Mesenchymal stem cell (in vitro differentiated cells and primary cell): ENCODE data around the gene POLD4.

Experiments used
- DNase-seq: peaks from one replicate; pipeline ENCODE4 v3.0.0-alpha.2; 2013
- H2AFZ ChIP-seq: one replicate; pipeline ENCODE4 v1.6.1; 2013; ENCODE audit warnings: low read depth, mild to moderate bottlenecking, control low read depth, inconsistent platforms, low read length, moderate library complexity
- H2AK5ac ChIP-seq: 2 replicates; pipeline ENCODE4 v1.6.1; 2013; ENCODE audit warnings: low read length, moderate library complexity, mild to moderate bottlenecking, inconsistent platforms; ENCODE audit not compliant: severe bottlenecking
- H2BK120ac ChIP-seq: one replicate; pipeline ENCODE4 v1.6.1; 2013; ENCODE audit warnings: low read depth, mild to moderate bottlenecking, inconsistent platforms, low read length, moderate library complexity
- H2BK12ac ChIP-seq, 2 experiments: one replicate each; pipeline ENCODE4 v1.6.1; 2013; ENCODE audit warnings: inconsistent platforms in 2 of 2, low read length in 2 of 2, mild to moderate bottlenecking in 2 of 2, moderate library complexity in 2 of 2, control low read depth in 1 of 2
- H2BK15ac ChIP-seq: one replicate; pipeline ENCODE4 v1.6.1; 2013; ENCODE audit warnings: mild to moderate bottlenecking, low read depth, inconsistent platforms; ENCODE audit not compliant: poor library complexity, severe bottlenecking
- H2BK5ac ChIP-seq: 2 replicates; pipeline ENCODE4 v1.6.1; 2013; ENCODE audit warnings: low read depth, mild to moderate bottlenecking, low read length, control low read depth, inconsistent platforms; ENCODE audit not compliant: poor library complexity, severe bottlenecking
- H3K14ac ChIP-seq, 2 experiments: one replicate each; pipeline ENCODE4 v1.6.1; 2013; ENCODE audit warnings: inconsistent platforms in 2 of 2, low read length in 2 of 2, control low read depth in 1 of 2, mild to moderate bottlenecking in 1 of 2, moderate library complexity in 1 of 2
- H3K18ac ChIP-seq, 2 experiments: one replicate each; pipeline ENCODE4 v1.6.1; 2013; ENCODE audit warnings: inconsistent platforms in 2 of 2, low read length in 2 of 2, control low read depth in 1 of 2, low read depth in 1 of 2, mild to moderate bottlenecking in 1 of 2
- H3K23ac ChIP-seq, 2 experiments: one replicate each; pipeline ENCODE4 v1.6.1; 2013; ENCODE audit warnings: inconsistent platforms in 2 of 2, low read length in 2 of 2, mild to moderate bottlenecking in 2 of 2, moderate library complexity in 2 of 2, control low read depth in 1 of 2
- H3K27ac ChIP-seq: 2 replicates; pipeline ENCODE4 v1.5.1; 2013; ENCODE audit warnings: mild to moderate bottlenecking, moderate library complexity, low read length, control low read depth, inconsistent platforms; ENCODE audit not compliant: poor library complexity, severe bottlenecking
- H3K27me3 ChIP-seq, 2 experiments: 2 replicates each; pipeline versions ENCODE4 v1.6.1 to v1.7.0; 2013; ENCODE audit warnings: low read length in 2 of 2, mild to moderate bottlenecking in 2 of 2, moderate library complexity in 2 of 2, control low read depth in 1 of 2, inconsistent platforms in 1 of 2; ENCODE audit not compliant: control insufficient read depth in 1 of 2, insufficient read depth in 1 of 2
- H3K36me3 ChIP-seq, 2 experiments: 2 replicates each; pipeline versions ENCODE4 v1.6.1 to v1.7.0; 2013; ENCODE audit warnings: low read length in 2 of 2, control low read depth in 1 of 2, inconsistent platforms in 1 of 2, low read depth in 1 of 2, mild to moderate bottlenecking in 1 of 2; ENCODE audit not compliant: insufficient read depth in 2 of 2, control insufficient read depth in 1 of 2
- H3K4ac ChIP-seq, 2 experiments: one replicate each; pipeline ENCODE4 v1.6.1; 2013; ENCODE audit warnings: inconsistent platforms in 2 of 2, low read length in 2 of 2, mild to moderate bottlenecking in 2 of 2, moderate library complexity in 2 of 2, control low read depth in 1 of 2, low read depth in 1 of 2
- H3K4me1 ChIP-seq: 2 replicates; pipeline ENCODE4 v1.6.1; 2013; ENCODE audit warnings: low read depth, low read length, control low read depth; ENCODE audit not compliant: control insufficient read depth, insufficient read depth
- H3K4me2 ChIP-seq: 2 replicates; pipeline ENCODE4 v1.6.1; 2013; ENCODE audit warnings: low read length, mild to moderate bottlenecking, inconsistent platforms; ENCODE audit not compliant: poor library complexity, severe bottlenecking
- H3K4me3 ChIP-seq, 2 experiments: 2 replicates each; pipeline versions ENCODE4 v1.5.1 to v1.7.0; 2013; ENCODE audit warnings: low read length in 2 of 2, mild to moderate bottlenecking in 2 of 2, control low read depth in 1 of 2, low read depth in 1 of 2; ENCODE audit not compliant: insufficient read depth in 1 of 2
- H3K79me1 ChIP-seq: replicated peaks from 2 replicates; pipeline ENCODE4 v1.6.1; 2013; ENCODE audit warnings: mild to moderate bottlenecking, control low read depth, low read length, inconsistent platforms; ENCODE audit not compliant: poor library complexity, severe bottlenecking
- H3K9ac ChIP-seq: 2 replicates; pipeline ENCODE4 v1.7.0; 2013; ENCODE audit warnings: mild to moderate bottlenecking, low read length, moderate library complexity
- H3K9me3 ChIP-seq: 2 replicates; pipeline ENCODE4 v1.7.0; 2013; ENCODE audit warnings: mild to moderate bottlenecking, low read length; ENCODE audit not compliant: control insufficient read depth
- H4K8ac ChIP-seq: one replicate; pipeline ENCODE4 v1.6.1; 2013; ENCODE audit warnings: inconsistent platforms, mild to moderate bottlenecking, low read length, moderate library complexity
- H4K91ac ChIP-seq: one replicate; pipeline ENCODE4 v1.6.1; 2013; ENCODE audit warnings: mild to moderate bottlenecking, low read length, inconsistent platforms
- WGBS: methylation state at CpG from one replicate; pipeline ENCODE4 v1.1.7; 2013; ENCODE audit warnings: mixed read lengths; 5-methylcytosine and 5-hydroxymethylcytosine counted together

Gene POLD4

GRCh38 chr11:67312187-67313021, 40.9 kb downstream of the POLD4 start:
- no peak overlapping the region for H3K14ac ChIP-seq
- no peaks in the 10 kb centered on the region for H3K27me3 ChIP-seq
- H2BK15ac ChIP-seq: no peak overlapping the region
- no peak overlapping the region for H3K4me3 ChIP-seq
- H2AK5ac ChIP-seq: no peak overlapping the region
- H2BK120ac ChIP-seq: no peak overlapping the region
- no peak overlapping the region for H3K4me2 ChIP-seq
- H2BK12ac ChIP-seq: no peak overlapping the region
- no peak overlapping the region for H3K4ac ChIP-seq
- peaks cover 16 to 50% of the 10 kb centered on the region in 2 experiments for H3K36me3 ChIP-seq
- H4K91ac ChIP-seq: no peak overlapping the region
- no peak overlapping the region for H3K18ac ChIP-seq
- no peaks in the 10 kb centered on the region for H3K9me3 ChIP-seq
- H3K79me1 ChIP-seq: peaks cover 1% of the 10 kb centered on the region
- no peak for DNase-seq
- no peak overlapping the region for H2AFZ ChIP-seq
- no peak overlapping the region for H3K23ac ChIP-seq
- 89% methylated on average over 22 of the region's 22 CpGs for WGBS
- no peak overlapping the region for H3K27ac ChIP-seq
- H4K8ac ChIP-seq: no peak overlapping the region
- no peak overlapping the region for H3K9ac ChIP-seq
- no peak overlapping the region for H2BK5ac ChIP-seq
- no peaks in the 10 kb centered on the region for H3K4me1 ChIP-seq

DNA sequence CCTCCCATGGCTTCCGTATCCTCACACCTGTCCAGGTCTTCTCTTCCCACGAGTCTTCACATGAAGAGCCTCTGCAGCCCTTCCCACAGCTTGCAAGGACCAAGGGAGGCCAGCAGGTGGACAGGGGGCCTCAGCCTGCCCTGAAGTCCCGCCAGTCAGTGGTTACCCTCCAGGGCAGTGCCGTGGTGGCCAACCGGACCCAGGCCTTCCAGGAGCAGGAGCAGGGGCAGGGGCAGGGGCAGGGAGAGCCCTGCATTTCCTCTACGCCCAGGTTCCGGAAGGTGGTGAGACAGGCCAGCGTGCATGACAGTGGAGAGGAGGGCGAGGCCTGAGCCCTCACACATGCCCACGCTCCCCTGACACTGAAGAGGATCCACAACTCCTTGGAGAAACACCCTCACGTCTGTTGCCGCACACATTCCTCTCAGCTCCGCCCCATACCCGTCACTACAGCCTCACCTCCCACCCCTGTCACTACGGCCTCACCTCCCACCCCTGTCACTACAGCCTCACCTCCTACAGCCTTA, 41.7 kb downstream of the POLD4 start:
- no peak overlapping the region for H2AK5ac ChIP-seq
- H2BK5ac ChIP-seq: no peak overlapping the region
- H2AFZ ChIP-seq: no peak overlapping the region
- no peaks in the 10 kb centered on the region for H3K27me3 ChIP-seq
- WGBS: 93% methylated on average over 14 of the region's 15 CpGs
- no peak overlapping the region for H3K9ac ChIP-seq
- H3K36me3 ChIP-seq: peaks cover 21 to 58% of the 10 kb centered on the region in 2 experiments
- no peak overlapping the region for H3K4ac ChIP-seq
- no peak overlapping the region for H3K18ac ChIP-seq
- no peak overlapping the region for H4K8ac ChIP-seq
- no peak overlapping the region for H4K91ac ChIP-seq
- H3K4me1 ChIP-seq: no peaks in the 10 kb centered on the region
- H2BK120ac ChIP-seq: no peak overlapping the region
- no peak overlapping the region for H3K27ac ChIP-seq
- no peak overlapping the region for H2BK12ac ChIP-seq
- H3K4me2 ChIP-seq: no peak overlapping the region
- H3K79me1 ChIP-seq: peaks cover 4% of the 10 kb centered on the region
- no peak overlapping the region for H3K14ac ChIP-seq
- no peaks in the 10 kb centered on the region for H3K9me3 ChIP-seq
- H3K4me3 ChIP-seq: no peak overlapping the region
- no peak overlapping the region for H2BK15ac ChIP-seq
- no peak overlapping the region for H3K23ac ChIP-seq
- no peak for DNase-seq

DNA sequence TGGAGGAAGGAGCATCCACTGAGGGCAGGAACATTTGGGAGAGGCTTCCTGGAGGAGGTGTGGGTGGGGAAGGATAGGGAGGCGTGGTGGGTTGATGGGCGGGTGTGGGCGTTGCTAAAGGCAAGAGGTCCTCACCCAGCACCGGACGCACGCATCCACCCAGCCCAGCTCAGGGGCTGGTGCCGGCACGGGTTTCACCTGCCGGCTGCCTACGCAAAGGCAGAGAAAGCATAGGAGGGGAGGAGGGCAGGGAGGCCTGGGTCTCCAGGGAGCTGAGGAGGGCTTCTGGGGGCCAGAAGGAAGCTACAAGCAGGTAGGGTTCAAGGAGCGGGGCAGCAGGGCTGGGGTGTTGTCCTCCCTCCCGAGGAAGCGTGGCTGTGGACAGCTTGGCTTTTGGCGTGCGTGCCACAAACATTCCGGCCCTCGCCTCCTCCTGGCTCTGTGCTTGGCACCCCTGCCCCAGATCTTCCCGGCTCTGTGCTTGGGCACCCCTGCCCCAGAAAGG, 42.2 kb downstream of the POLD4 start:
- Histone ChIP-seq H2AK5ac (no peak overlapping the region), H2AFZ (no peak overlapping the region), H2BK15ac (no peak overlapping the region), H4K8ac (no peak overlapping the region), H3K4ac (no peak overlapping the region), H3K27ac (no peak overlapping the region), H3K14ac (peak overlapping the region in 1 of 2 experiments; percentile 14), H2BK12ac (peak overlapping the region in 1 of 2 experiments; percentile 16), H4K91ac (no peak overlapping the region), H3K4me3 (no peak overlapping the region), H2BK120ac (no peak overlapping the region), H3K79me1 (peaks cover 4% of the 10 kb centered on the region), H3K23ac (no peak overlapping the region), H3K18ac (no peak overlapping the region), H3K4me1 (no peaks in the 10 kb centered on the region), H3K4me2 (no peak overlapping the region), H3K27me3 (no peaks in the 10 kb centered on the region), H3K9me3 (no peaks in the 10 kb centered on the region), H2BK5ac (no peak overlapping the region), H3K36me3 (peaks cover 21 to 59% of the 10 kb centered on the region in 2 experiments), H3K9ac (no peak overlapping the region)
- whole genome bisulfite sequencing: 90% methylated on average over 18 of the region's 18 CpGs
- DNase-seq: no peak

DNA sequence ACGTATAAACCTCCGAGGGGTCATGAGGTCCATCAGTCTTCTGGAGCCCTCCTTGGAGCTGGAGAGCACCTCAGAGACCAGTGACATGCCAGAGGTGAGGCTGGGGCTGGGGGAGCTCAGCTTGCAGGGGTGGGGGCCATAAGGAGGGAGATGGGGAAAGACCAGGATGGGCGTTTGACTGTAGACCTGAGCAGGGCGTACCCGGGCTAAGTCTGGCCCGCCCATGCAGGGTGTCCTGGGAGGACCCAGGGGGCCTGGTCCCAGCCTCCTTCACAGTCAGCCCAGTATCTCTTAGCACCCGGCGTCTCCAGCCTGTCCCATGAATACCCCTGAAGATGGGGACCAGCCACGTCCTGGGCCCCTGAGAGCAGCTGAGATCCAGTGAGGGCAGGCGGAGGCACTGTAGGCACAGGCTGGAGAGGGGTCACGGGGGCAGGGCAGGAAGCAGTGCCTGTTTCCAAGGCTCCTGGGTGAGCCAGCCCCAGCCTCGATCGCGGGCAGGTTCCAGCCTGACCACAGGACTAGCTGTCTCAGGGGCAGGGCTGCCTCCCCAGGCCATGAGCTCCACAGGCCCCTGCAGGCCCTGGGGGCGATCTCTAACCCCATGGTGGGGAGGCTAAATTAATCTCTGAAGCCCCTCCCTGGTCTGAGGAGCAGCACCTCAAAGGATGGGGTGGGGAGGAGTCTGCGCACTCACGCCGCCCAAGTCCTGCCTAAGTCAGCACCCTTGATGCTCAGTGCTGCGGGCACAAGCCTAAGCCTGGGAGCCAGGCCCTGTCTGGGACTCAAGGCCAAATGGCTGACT, 42.9 kb downstream of the POLD4 start:
- no peaks in the 10 kb centered on the region for H3K27me3 ChIP-seq
- peak overlapping the region; percentile 18 for H4K91ac ChIP-seq
- H3K18ac ChIP-seq: no peak overlapping the region
- H3K79me1 ChIP-seq: peaks cover 4% of the 10 kb centered on the region
- no peak overlapping the region for H2AK5ac ChIP-seq
- H2BK12ac ChIP-seq: peak overlapping the region in 1 of 2 experiments; percentile 16
- H3K36me3 ChIP-seq: peaks cover 21 to 59% of the 10 kb centered on the region in 2 experiments
- no peak overlapping the region for H2BK15ac ChIP-seq
- H3K9ac ChIP-seq: no peak overlapping the region
- no peak overlapping the region for H3K4me2 ChIP-seq
- 88% methylated on average over 19 of the region's 19 CpGs for WGBS
- H3K23ac ChIP-seq: no peak overlapping the region
- H3K4me3 ChIP-seq: no peak overlapping the region
- no peaks in the 10 kb centered on the region for H3K9me3 ChIP-seq
- H2AFZ ChIP-seq: no peak overlapping the region
- DNase-seq: no peak
- no peak overlapping the region for H3K27ac ChIP-seq
- no peak overlapping the region for H2BK5ac ChIP-seq
- H3K14ac ChIP-seq: peak overlapping the region in 1 of 2 experiments; percentile 14
- no peak overlapping the region for H2BK120ac ChIP-seq
- H3K4ac ChIP-seq: no peak overlapping the region
- H4K8ac ChIP-seq: no peak overlapping the region
- H3K4me1 ChIP-seq: peaks cover 2% of the 10 kb centered on the region
